HG02759 (cell line): ENCODE data around the gene MRPL14.
A peak's percentile ranks its signal among the peaks of the same experiment; 100 is the strongest.

Source experiments
- ATAC-seq: cut with Tn5 transposase; IDR thresholded peaks from one replicate; pipeline ENCODE4 v1.9.1; 2021; ENCODE audit warnings: mild to moderate bottlenecking, moderate library complexity; ENCODE audit not compliant: unreplicated experiment

The MRPL14 gene

GRCh38 chr6:44081753-44082152, 45.5 kb downstream of the MRPL14 start:
- no peak for ATAC-seq

GRCh38 chr6:44080561-44081521, 46.4 kb downstream of the MRPL14 start:
- no peak for ATAC-seq

DNA sequence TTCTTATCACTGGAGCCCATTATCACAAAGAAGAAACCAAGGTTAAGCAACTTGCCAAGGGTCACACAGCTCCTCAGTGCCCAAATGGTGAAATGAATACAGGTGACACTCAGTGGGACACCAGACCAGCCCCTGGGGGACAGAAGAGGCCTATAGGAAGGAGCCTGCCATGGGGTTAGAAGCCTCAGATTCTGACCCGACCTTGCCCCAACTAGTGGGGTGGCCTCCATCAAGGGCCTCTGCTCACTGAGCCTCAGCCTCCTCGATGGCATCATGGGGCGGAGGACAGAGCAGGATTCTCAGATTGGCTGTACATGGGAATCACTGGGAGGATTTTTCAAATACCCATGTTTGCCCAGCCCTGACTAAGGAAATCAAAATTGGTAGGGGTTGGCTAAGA, 47.6 kb downstream of the MRPL14 start:
- ATAC-seq, result no peak

GRCh38 chr6:44078827-44079671, 48.2 kb downstream of the MRPL14 start:
- no peak for ATAC-seq

DNA sequence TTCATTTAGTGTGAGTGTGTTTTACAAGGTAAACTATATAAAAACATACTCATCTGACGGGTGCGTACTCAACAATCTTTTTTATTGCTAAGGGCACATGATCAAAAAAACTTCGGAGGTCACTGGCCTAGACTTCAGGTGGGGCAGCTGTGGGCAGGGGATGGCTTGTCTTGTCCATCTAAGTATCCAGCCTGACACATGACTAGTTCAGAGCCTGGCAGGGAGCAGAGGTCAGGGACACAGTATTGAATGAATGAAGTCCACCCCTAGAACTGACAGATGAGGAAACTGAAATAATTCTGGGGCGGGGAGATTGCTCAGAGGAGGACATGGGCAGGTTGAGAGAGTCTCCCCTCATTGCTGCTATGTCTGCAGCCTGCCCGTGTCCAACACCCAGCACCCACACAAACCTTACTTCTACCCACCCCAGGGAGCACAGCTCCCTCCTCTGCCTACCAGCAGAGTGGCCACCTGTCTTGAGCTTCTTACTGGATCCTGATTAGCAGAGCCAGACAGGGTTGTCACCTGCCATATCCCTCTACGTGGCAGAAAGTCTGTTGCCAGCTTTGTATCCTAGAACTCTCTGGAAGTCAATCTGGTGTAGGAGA, 48.9 kb downstream of the MRPL14 start:
- no peak for ATAC-seq

GRCh38 chr6:44077214-44077946, 49.9 kb downstream of the MRPL14 start:
- no peak for ATAC-seq

- no peak for ATAC-seq
Observed at GRCh38 chr6:44076356-44077213, 50.7 kb downstream of the MRPL14 start.

GRCh38 chr6:44075647-44076355, 51.5 kb downstream of the MRPL14 start:
- no peak for ATAC-seq

- ATAC-seq, result no peak
Observed at GRCh38 chr6:44074813-44075646, 52.2 kb downstream of the MRPL14 start.

GRCh38 chr6:44074439-44074812, 52.8 kb downstream of the MRPL14 start:
- no peak for ATAC-seq

- ATAC-seq, result peak; percentile 11
Observed at GRCh38 chr6:44073612-44074438, 53.4 kb downstream of the MRPL14 start.

DNA sequence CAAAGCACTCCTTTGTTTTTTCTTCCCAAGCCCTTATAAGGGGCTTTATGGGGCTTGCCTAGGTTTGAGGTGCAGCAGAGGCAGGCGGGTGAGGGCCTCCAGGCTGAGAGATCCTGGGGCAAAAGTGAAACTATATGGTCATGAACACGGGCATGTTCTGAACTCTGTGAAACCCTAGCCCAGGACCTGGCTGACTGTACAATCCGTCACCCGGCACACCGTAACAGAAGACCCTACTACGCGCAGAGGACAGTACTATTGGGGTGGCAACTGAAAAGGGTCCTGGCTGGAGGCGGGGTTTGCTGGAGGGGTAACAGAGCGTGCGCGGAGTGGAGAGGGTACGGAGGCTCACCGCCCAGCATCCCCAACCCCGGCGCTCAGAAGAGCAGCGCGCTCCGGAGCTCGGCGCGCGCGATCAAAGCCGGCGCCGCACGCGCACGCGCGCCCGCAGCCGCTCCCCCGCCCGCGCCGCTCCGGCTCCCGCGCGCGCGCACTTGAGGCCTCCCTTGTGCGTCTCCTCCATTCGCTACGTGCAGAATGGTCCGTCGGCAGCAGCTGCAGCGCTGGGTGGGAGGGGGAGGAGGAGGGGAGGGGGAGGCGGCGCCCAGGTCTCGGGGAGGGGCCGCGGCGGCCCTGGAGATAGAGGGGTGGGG, 54.2 kb downstream of the MRPL14 start:
- peak; percentile 67 for ATAC-seq

DNA sequence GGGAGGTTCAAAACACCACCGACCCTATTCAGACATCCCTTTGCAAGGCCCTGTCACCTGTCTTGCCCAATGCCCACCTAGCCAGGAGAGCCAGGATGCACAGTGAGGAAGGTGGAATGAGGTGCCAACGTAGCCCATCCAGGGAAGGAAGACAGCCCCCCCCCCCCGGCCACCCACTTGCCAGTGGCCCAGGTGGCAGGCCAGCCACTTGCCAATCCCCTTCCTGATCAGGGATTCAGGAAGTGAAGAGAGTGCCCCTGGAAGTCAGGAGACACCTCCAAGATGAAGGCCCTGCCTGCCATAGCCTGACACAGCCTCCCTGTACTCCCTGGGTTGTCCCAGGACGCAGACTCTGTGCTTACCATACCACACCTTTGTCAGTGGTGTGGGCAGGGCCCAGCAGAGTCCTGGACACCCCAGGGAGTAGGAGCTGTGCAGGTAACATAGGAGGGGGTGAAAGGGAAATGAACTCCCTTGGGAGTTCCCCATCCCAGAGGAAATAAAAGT, 54.7 kb downstream of the MRPL14 start:
- ATAC-seq, result peak; percentile 3

DNA sequence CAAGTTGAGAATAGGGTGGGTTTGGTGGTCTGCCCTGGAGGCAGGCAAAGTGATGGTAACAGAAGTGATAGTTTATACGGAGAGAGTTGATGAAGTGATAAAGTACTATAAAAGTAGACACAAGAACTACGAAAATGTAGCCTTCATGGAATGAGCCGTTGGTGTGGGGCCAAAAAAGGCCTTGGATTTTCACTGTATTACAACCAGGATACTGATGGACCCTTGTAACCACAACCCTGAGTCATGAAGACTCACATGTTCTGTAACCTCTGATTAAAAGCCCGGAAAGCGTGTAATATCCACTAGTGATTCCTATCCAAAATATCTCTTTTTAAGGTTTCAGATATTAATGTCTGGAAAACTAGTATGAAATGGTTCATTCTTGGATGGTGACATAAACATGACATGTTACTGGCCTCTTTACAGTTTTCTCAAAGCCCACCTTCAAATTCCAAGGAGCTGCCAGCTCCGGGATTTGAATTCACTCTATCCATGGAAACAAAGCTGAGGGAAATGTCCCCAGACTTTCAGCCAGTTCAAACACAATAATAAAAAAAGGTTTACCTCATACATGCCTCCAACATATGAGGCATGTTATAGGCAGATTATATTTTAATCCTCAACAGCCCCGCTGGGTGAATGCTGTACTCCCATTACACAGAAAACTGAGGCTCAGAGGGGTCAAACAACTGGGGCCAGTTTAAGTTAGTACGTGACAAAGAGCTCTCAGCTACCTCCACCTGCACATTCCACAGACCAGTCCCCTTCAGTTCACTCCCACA, 55.4 kb downstream of the MRPL14 start:
- no peak for ATAC-seq

DNA sequence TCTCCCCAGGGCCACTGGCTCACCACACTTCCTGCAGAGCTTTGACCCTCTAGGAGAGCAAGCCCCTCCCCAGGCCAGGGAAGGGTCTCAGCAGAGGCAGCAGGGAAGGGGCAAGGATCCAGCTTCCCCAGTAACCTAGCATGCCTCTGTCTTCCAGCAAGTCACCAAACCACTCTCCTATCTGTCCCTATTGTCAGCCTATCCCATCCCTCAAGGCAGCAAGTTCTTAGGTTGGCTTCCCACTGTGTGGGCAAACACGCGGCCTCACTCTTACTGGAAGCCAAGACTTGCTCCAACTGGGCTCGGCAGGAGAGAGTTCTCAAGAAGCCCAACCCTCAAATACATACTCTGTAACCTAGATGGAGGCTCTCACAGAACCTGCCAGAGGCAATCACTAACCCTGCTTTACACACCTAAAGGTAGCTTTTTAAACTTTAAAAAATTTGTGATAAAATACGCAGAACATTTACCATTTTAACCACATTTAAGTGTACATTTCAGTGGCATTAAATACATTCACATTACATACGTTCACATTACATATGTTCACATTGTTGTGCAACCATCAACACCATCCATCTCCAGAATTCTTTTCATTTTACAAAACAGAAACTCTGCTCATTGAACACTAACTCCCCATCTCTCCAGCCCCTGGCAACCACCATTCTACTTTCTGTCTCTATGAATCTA, 58.5 kb downstream of the MRPL14 start:
- ATAC-seq, result no peak
